ENCODE data around the gene ROR2.

DNA sequence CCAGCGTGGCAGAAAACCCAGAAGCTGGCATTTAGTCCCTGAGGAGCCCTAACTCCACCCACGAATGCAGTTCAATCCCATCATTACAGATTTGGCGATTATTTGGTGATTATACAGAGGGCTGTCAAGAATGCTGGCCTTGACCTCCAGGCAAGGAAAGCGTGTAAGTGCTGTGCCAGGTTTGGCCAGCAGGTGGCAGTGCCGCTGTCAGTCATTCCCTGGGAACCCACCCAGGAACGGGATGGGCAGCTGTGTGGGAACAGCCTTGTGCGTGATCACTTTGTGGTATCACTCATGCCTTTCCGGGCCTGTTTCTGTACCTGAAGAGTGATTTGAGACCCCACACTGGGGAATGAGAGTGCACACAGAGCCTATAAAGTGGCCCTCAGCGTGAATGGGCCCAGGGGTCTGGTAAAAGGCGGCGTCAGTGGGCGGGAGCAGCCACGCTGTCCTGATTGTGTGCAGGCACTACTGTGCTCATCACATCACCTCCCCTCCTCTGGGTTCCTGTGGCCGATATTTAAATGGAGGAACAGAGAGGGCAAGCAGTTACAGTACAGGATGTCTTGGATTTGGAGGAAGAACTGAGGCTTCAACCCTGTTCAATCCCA lies 215.6 kb downstream of the ROR2 start:
- TF ChIP-seq POLR2A (IDR thresholded peaks at IDR 0.05; ENCODE audit: low read length) (no peak), GATA1 (IDR thresholded peaks at IDR 0.05; ENCODE audit: low read depth, low read length) (no peak)
